GM12801 (cell line): ENCODE results near the gene OR2M4.

Experiments used
- CTCF ChIP-seq: IDR thresholded peaks from one replicate; pipeline ENCODE4 v1.5.1; 2011; ENCODE audit warnings: control low read depth; ENCODE audit not compliant: insufficient read length; ENCODE audit errors: extremely low read depth

Gene OR2M4

GRCh38 chr1:248231117-248231516 lies at the start of gene OR2M4:
Gene OR2M4 (plus strand): TSS chr1:248231417. CDS start chr1:248238929, 7,512 bp downstream.
- no peak for TF ChIP-seq CTCF

- no peak for TF ChIP-seq CTCF
These were observed 47.2 kb upstream of the OR2M4 start for GRCh38 chr1:248183996-248184395.

GRCh38 chr1:248187363-248187762 lies 43.9 kb upstream of the OR2M4 start:
- no peak for TF ChIP-seq CTCF

- no peak for TF ChIP-seq CTCF
These were observed 42.2 kb upstream of the OR2M4 start for GRCh38 chr1:248189026-248189425.

GRCh38 chr1:248194117-248194516 lies 37.1 kb upstream of the OR2M4 start:
- TF ChIP-seq CTCF: no peak

- no peak for TF ChIP-seq CTCF
These were observed 34.3 kb upstream of the OR2M4 start, which contains the start of gene OR2M3 for GRCh38 chr1:248196965-248197364. Gene OR2M3 (plus strand): TSS chr1:248197265. CDS start chr1:248203068, 5,803 bp downstream.

- TF ChIP-seq CTCF: no peak
These were observed 15.3 kb upstream of the OR2M4 start for GRCh38 chr1:248215880-248216279.

- no peak for TF ChIP-seq CTCF
These were observed 5.7 kb upstream of the OR2M4 start for GRCh38 chr1:248225537-248225936.
